Central memory CD4-positive, alpha-beta T cell (primary cell): ENCODE measurements around the gene RAB8B.

Experiments used
- DNase-seq: peaks from one replicate; pipeline ENCODE4 v3.0.0; 2022
- total RNA-seq, 3 experiments: gene quantifications; one replicate each; lab custom pipeline; 2026; lab: John Stamatoyannopoulos, UW

RAB8B gene
- total RNA-seq: 138 to 561 (median 158) reads per million in 3 experiments

DNA sequence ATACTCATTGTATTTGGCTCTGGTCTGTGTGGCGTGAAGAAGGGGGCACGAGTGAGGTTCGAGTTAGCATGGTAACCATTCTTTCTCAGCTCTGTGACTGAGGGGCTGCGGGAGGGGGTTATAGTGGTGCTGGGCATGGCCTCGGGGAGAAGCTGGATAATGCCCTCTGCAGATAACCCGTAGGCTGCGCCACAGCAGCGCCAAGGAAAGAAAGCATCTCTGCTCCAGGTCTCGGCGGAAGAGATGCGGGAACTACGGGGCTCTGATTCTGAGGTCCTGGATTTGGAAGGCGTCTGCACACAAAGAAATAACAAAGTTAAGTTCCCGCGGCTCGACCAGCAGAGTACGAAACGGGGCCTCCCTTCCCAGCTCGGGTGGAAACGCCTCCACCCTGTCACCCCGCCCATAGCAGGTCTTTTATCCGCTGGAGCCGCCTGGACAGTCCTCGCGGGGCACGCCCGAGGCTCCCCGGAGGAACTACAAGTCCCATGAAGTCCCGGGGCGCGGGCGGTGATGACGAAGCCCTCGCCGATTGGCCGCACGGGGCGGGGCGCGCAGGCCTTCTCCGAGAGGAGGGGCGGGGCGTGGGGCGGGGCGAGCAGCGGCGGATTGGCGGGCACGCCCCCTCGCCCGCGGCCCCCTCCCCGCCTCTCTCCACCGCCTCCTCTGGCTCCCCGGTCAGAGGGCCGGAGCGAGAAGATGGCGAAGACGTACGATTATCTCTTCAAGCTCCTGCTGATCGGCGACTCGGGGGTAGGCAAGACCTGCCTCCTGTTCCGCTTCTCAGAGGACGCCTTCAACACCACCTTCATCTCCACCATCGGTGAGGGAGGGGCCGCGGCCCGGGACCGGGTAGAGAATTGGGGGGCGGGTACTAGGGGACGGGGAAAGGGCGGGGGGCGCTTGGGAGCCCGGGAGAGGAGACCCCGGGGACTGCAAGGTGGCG lies at the start of gene RAB8B:
RAB8B (plus strand) TSS at position 681 of the 946 bp plus-strand sequence; CDS start at position 700, 19 bp downstream.
- DNase-seq: peak; percentile 92

GRCh38 chr15:63140936-63141335 lies 48.5 kb upstream of the RAB8B start:
- DNase-seq: no peak

DNA sequence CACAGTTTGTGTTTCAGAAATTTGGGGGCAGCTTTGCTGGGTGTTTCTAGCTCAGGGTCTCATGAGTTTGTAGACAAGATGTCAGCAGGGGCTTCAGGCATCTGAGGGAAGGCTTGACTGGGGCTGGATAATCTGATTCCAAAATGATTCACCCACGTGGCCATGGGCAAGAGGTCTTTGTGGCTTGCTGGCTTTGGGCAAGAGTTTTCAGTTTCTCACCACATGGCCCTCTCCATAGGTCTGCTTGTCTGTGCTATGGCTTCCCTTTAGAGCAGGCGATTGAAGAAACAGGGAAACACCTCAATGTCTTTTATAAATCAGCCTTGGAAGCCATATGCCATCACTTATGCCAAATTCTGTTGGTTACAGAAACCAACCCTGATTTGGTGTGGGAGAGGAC lies 44.0 kb upstream of the RAB8B start:
- no peak for DNase-seq

DNA sequence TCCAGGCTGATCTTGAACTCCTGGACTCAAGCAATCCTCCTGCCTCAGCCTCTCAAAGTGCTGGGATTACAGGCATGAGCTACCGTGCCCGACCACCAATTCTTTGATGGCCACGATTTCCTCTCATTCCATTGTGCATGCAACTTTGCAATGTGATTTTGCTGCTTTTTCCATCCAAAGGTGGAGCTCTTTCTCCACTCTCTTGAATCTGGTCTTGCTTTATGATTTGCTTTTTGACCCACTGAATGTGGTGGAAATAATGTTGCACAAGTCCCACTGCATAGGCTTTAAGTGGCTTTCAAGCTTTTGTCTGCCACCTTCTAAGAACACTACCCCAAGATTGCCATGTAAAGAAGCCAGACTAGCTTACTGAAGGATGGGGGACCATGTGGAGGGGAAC lies 42.7 kb upstream of the RAB8B start:
- DNase-seq: no peak

DNA sequence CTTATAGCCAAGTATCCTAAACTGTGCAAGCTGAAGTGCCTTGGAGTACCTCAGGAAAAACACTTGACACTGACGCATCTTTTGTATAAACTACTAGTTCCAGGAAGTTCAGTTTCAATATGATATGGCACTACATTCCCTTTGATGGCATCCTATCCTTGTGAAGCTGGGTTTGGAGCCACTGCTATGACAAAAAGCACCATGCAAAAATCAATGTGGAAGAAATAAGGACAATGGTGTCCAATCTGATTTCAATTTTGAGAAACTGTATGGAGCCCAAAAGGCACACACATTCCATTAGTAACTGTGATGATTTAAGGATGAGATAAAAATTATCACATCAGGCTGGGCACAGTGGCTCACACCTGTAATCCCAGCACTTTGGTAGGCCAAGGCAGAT lies 37.7 kb upstream of the RAB8B start:
- DNase-seq: no peak

- no peak for DNase-seq
These were observed 33.9 kb upstream of the RAB8B start for GRCh38 chr15:63155486-63155885.

- no peak for DNase-seq
These were observed 33.2 kb upstream of the RAB8B start for GRCh38 chr15:63156086-63156710.

DNA sequence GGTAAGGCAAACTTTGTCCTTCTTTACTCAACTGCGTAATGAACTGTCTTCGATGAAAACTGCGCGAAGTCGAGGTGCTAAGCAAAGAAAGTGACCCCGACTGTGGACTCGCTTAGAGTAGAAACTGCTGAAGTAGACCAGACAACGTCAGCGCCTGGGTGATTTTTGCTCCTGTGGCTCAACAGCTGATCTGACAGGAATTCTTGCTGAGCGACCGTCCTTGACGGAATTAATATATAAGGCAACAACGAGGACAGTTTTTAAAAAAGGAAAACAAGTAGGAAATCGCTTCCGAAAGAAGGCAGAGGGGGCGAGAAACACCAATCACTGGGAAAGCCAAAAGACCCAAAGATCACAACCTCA lies 32.7 kb upstream of the RAB8B start:
- no peak for DNase-seq

GRCh38 chr15:63157118-63157843 lies 32.1 kb upstream of the RAB8B start, which contains the start of gene RPS27L:
Gene RPS27L, minus strand, starts transcription at chr15:63157477. Its CDS starts 72 bp downstream, at chr15:63157405.
- DNase-seq: peak; percentile 86

DNA sequence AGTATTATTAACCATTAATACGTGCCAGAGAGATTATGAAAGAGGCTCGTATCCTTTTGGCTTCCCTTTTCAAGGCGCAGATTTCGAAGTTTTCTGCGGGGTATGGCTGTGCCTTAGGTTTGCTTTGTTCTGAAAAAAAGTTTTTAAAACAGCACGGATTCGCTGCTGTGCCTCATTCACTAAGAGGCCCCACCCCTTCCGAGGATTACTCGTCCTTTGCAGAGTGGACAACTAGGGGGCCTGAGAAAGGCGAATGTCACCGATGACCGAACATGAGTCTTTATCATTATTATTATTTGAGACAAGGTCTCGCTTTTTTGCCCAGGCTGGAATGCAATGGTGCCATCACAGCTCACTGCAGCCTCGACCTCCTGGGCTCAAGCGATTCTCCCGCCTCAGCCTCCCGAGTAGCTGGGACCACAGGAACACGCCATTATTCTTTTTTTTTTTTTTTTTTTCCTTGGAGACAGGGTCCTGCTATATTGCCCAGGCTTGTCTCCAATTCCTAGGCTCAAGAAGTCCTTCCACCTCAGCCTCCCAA lies 31.4 kb upstream of the RAB8B start:
- no peak for DNase-seq

GRCh38 chr15:63160638-63161037 lies 28.8 kb upstream of the RAB8B start:
- no peak for DNase-seq

DNA sequence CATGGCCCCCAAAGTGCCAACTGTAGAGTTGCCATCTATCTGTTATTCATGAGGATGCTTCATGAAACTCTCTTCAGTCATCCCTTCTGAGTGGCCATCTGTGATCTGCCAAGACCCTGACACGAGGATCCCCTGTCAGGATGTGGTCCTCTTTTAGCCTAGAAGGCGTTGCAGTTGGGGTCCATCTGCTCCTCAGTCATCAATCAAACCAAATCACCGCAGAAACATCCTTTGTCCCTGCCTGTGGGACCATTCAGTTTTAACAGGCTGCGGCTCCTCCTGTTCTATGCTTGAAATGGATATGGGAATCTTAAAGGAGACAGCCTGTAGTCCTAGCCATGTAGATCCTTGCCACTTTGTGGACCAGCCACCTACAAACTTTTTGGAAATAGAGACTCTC lies 26.2 kb upstream of the RAB8B start:
- DNase-seq: no peak

- no peak for DNase-seq
These were observed 24.1 kb upstream of the RAB8B start for GRCh38 chr15:63165166-63165859.

GRCh38 chr15:63166219-63166618 lies 23.2 kb upstream of the RAB8B start:
- no peak for DNase-seq

- DNase-seq: no peak
These were observed 19.6 kb upstream of the RAB8B start for GRCh38 chr15:63169788-63170187.

GRCh38 chr15:63172376-63172775 lies 17.0 kb upstream of the RAB8B start:
- DNase-seq: no peak

- DNase-seq: no peak
These were observed 16.5 kb upstream of the RAB8B start for GRCh38 chr15:63172851-63173451.

DNA sequence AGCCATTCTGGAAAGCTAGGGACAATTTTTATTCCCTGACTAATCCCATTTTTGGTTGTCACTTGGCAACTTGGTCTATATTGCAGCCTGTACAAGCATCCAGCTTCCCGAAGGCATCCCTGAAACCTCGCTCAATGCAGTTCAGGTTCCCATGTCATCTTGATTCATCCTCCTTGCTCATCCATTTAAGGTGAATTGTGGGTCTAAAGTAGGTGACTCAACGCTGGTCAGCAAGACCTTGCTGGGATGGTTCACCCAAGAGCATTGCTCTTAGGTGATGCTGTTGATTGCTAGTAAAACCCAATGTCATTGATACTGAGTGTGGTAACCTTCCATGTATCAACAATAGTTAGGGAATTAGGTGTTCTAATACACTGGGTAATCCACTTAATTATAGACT lies 13.1 kb upstream of the RAB8B start:
- DNase-seq: no peak

DNA sequence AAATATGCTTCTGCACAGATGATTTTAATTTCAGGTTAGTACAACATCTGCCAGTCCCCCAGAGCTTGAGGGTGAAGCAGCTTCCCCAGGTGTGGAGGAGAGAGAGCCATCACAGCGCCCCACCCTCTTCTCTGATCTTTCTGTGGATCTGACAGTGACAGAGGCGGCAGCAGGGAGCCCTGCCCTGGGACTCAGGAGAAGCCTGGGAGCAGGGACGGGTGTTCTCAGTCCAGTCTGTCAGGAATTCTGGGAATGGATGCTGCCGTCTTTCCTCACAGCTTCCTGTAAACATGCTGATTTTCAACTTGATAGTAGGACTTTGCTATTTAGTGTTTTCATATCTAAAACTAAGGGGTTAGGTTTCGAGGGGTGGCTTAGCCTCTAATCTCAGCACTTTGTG lies 11.4 kb upstream of the RAB8B start:
- no peak for DNase-seq

DNA sequence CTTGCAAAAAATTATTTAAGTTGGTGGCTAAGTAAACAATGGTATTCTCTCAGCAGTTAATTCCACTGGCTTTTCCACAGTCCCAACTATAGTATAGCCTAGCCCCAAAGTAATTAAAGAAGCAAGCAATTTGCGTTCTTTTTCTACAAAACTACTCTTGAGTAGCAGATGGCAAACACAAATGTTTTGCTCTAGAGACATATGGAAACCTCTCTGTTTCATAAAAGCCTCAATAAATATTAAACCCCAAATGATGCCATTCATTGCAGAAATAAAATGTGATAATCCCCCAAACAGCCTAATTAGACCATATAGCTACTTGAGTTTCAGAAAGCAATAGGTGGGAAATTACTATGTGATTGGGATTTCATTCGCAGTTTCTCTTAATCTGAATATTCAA lies 8.7 kb upstream of the RAB8B start:
- DNase-seq: no peak

DNA sequence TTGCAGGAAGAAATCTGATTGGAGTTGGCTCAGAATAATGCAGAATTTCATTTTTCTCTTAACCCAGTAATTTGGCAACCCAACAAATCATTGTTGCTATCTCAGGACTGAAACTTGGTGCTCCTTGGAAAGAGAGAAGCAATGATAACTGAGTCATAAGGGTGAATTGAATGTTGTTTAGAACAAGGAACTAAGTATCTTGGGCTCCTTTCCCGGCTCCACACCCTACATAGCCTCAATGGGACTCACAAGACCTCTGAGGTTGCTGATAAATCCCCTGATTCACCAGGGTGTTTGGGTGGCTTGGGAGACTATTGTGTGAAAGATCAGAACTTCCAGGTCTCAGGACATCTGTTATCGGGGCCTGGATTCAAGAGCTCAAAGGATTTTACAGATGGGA lies 7.8 kb upstream of the RAB8B start:
- no peak for DNase-seq

GRCh38 chr15:63185206-63185605 lies 4.2 kb upstream of the RAB8B start:
- no peak for DNase-seq
